Panc1 (cell line): ENCODE data around the gene SSR2. TPM values are rescaled to one million over a fixed set of nuclear protein-coding genes. Genes with fewer than 3 reads are reported as not detected.

Experiments
- ATAC-seq: fragments of 200-7000 bp; cut with Tn5 transposase; 2 replicates; pipeline ENCODE4 v1.9.1; 2020; ENCODE audit warnings: mild to moderate bottlenecking, moderate library complexity
- BruUV-seq: library from RNA; stranded (reverse); fragments of 400-500 nt; replicated peaks from 2 replicates; lab custom pipeline; 2021; lab: Mats Ljungman, UMichigan
- CTCF ChIA-PET: fragments of 300-600 bp; sonication (Branson Sonifier 250); formaldehyde crosslinking; loops from one replicate; lab custom pipeline; 2022; ENCODE audit warnings: antibody characterized with exemption; lab: Charles Lee
- POLR2A ChIA-PET: fragments of 300-600 bp; sonication (Branson Sonifier 250); formaldehyde crosslinking; loops from one replicate; lab custom pipeline; 2022; ENCODE audit warnings: antibody characterized with exemption; lab: Charles Lee
- DNase-seq: peaks from one replicate; pipeline ENCODE4 v3.0.0-alpha.2; 2010; ENCODE audit warnings: low read depth, low spot score
- H3K27ac ChIP-seq: 2 replicates; pipeline ENCODE4 v1.5.1; 2011; ENCODE audit warnings: mild to moderate bottlenecking, low read length, inconsistent platforms
- H3K27me3 ChIP-seq: fragments of 200-500 bp; sonication (Bioruptor generic); 2 replicates; pipeline ENCODE4 v1.6.0; 2014; ENCODE audit warnings: low read length, inconsistent platforms; ENCODE audit not compliant: control insufficient read depth, insufficient read depth
- H3K36me3 ChIP-seq: fragments of 200-500 bp; sonication (Bioruptor generic); 2 replicates; pipeline ENCODE4 v1.5.1; 2014; ENCODE audit warnings: inconsistent platforms, mild to moderate bottlenecking, low read length, moderate library complexity; ENCODE audit not compliant: control insufficient read depth, insufficient read depth
- H3K4me1 ChIP-seq: 2 replicates; pipeline ENCODE4 v1.5.1; 2011; ENCODE audit warnings: inconsistent platforms, mild to moderate bottlenecking, low read length, moderate library complexity; ENCODE audit not compliant: control insufficient read depth, insufficient read depth
- H3K4me3 ChIP-seq, 2 experiments: 2 replicates each; pipeline ENCODE4 v1.5.1; 2011 to 2012; ENCODE audit warnings: low read depth in 2 of 2, low read length in 2 of 2, mild to moderate bottlenecking in 2 of 2, inconsistent platforms in 1 of 2, moderate library complexity in 1 of 2
- H3K9me3 ChIP-seq: fragments of 200-500 bp; sonication (Bioruptor generic); 2 replicates; pipeline ENCODE4 v1.5.1; 2014; ENCODE audit warnings: low read depth, mild to moderate bottlenecking, inconsistent platforms, low read length, moderate library complexity; ENCODE audit not compliant: control insufficient read depth, insufficient read depth
- POLR2AphosphoS5 ChIP-seq: IDR thresholded peaks from 2 replicates; pipeline ENCODE4 v1.6.1; 2012; ENCODE audit warnings: mild to moderate bottlenecking, low read depth, low read length, moderate library complexity
- SIN3A ChIP-seq: IDR thresholded peaks from 2 replicates; pipeline ENCODE4 v1.6.1; 2012; ENCODE audit warnings: low read depth, mild to moderate bottlenecking, low read length, moderate library complexity, borderline replicate concordance; ENCODE audit not compliant: insufficient read depth
- TCF7L2 ChIP-seq: IDR thresholded peaks from 2 replicates; pipeline ENCODE4 v1.6.1; 2011; ENCODE audit warnings: mild to moderate bottlenecking, low read depth, low read length, inconsistent platforms
- in situ Hi-C: cut with HindIII; loops from 2 replicates; pipeline ENCODE4 v1.10.0; 2016; ENCODE audit warnings: low sequenced_read_pairs, low pct_unique_long_range_greater_than_20kb
- intact Hi-C: fragments of 100-400 bp; cut with micrococcal nuclease; formaldehyde crosslinking; loops from one replicate; pipeline ENCODE4 v1.10.0; 2022; ENCODE audit not compliant: unreplicated experiment
- total RNA-seq: library from RNA; stranded (reverse); gene quantifications from one replicate; pipeline ENCODE4 v1.2.1, GENCODE V29; 2021; ENCODE audit not compliant: unreplicated experiment
- TF ChIP-seq, protein P1 (sequence below), 2 experiments: IDR thresholded peaks; 2 replicates each; pipeline ENCODE4 v1.6.1; 2011 to 2012; ENCODE audit warnings: low read depth in 2 of 2, control low read depth in 1 of 2, low read length in 1 of 2, mild to moderate bottlenecking in 1 of 2, moderate library complexity in 1 of 2; ENCODE audit not compliant: insufficient read depth in 1 of 2
- TF ChIP-seq, protein P2 (sequence below): fragments of 450-650 bp; IDR thresholded peaks from 2 replicates; pipeline ENCODE4 v1.5.1; 2017; ENCODE audit warnings: mild to moderate bottlenecking

Gene SSR2
- total RNA-seq, 1 experiment from 2014 or later: 252 TPM

DNA sequence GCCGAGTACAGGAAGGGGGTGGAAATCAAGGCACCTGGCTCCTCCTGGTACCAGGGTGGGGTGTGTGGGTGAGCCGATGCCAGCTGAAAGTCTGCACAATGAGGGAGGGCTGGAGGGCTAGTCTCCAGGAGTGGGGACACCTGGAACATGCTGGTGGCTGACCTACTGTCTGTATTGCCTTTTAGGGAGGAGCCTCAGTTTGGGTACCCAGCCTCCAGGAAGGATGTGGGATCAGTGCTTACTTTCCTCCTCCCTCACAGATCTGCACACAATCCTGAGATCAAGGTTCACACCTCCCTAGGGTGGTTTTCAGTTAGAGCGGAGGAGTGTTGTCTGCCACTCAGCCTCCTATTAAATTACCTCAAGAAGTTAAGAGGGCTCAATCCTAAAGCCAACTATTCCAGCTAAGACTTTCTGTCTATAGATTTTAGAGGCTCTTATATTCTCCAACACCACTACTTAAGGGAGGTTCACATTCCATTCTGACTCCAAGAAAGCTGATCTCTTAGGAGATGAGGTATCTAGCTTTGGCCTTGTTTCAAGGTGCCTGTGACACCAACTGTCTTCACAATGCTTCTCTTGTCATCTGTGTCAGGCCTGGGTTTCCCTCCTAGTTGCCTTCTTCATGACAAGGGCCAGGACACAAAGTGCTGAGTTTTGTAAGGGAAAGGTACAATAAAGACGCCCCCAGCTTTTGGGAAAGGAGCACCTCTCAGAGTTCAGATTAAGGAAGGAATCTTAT, 15.7 kb downstream of the SSR2 start:
- POLR2A ChIA-PET: no interaction called here
- H3K4me3 ChIP-seq: no peak overlapping the region
- in situ Hi-C loops (no loop called here), intact Hi-C loops (no loop called here)
- H3K27ac ChIP-seq: no peak overlapping the region
- ATAC-seq (peak; percentile 14; the same call in 1 of the 2 replicates), DNase-seq (no peak)
- H3K36me3 ChIP-seq: no peaks in the 10 kb centered on the region
- peaks cover 25% of the 10 kb centered on the region for H3K4me1 ChIP-seq
- H3K27me3 ChIP-seq: no peaks in the 10 kb centered on the region
- no peaks in the 10 kb centered on the region for H3K9me3 ChIP-seq
- TF ChIP-seq, protein P1, sequence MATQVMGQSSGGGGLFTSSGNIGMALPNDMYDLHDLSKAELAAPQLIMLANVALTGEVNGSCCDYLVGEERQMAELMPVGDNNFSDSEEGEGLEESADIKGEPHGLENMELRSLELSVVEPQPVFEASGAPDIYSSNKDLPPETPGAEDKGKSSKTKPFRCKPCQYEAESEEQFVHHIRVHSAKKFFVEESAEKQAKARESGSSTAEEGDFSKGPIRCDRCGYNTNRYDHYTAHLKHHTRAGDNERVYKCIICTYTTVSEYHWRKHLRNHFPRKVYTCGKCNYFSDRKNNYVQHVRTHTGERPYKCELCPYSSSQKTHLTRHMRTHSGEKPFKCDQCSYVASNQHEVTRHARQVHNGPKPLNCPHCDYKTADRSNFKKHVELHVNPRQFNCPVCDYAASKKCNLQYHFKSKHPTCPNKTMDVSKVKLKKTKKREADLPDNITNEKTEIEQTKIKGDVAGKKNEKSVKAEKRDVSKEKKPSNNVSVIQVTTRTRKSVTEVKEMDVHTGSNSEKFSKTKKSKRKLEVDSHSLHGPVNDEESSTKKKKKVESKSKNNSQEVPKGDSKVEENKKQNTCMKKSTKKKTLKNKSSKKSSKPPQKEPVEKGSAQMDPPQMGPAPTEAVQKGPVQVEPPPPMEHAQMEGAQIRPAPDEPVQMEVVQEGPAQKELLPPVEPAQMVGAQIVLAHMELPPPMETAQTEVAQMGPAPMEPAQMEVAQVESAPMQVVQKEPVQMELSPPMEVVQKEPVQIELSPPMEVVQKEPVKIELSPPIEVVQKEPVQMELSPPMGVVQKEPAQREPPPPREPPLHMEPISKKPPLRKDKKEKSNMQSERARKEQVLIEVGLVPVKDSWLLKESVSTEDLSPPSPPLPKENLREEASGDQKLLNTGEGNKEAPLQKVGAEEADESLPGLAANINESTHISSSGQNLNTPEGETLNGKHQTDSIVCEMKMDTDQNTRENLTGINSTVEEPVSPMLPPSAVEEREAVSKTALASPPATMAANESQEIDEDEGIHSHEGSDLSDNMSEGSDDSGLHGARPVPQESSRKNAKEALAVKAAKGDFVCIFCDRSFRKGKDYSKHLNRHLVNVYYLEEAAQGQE (IDR thresholded peaks at IDR 0.05; ENCODE audit: insufficient read depth in 1 of 2, low read depth in 2 of 2, low read length in 1 of 2): no peak
- TF ChIP-seq POLR2AphosphoS5 (no peak), TCF7L2 (no peak), SIN3A (no peak)
- TF ChIP-seq, protein P2, sequence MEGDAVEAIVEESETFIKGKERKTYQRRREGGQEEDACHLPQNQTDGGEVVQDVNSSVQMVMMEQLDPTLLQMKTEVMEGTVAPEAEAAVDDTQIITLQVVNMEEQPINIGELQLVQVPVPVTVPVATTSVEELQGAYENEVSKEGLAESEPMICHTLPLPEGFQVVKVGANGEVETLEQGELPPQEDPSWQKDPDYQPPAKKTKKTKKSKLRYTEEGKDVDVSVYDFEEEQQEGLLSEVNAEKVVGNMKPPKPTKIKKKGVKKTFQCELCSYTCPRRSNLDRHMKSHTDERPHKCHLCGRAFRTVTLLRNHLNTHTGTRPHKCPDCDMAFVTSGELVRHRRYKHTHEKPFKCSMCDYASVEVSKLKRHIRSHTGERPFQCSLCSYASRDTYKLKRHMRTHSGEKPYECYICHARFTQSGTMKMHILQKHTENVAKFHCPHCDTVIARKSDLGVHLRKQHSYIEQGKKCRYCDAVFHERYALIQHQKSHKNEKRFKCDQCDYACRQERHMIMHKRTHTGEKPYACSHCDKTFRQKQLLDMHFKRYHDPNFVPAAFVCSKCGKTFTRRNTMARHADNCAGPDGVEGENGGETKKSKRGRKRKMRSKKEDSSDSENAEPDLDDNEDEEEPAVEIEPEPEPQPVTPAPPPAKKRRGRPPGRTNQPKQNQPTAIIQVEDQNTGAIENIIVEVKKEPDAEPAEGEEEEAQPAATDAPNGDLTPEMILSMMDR: no peak
- no TSS peak for BruUV-seq
- CTCF ChIA-PET: no interaction called here

DNA sequence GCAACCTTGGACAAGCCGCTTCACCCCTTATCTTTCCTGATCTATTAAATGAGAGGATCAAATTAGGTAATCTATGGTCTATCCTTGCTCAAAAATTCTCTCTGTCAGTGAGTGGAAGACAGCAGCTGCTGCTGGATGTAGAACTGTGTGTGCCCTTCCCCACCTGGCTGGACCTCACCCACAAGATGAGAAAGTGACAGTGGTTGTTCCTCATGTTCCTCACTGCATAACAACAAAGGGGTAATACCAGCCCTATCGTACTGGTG, 16.9 kb downstream of the SSR2 start:
- in situ Hi-C loops (no loop called here), intact Hi-C loops (no loop called here)
- DNase-seq: no peak
- CTCF ChIA-PET: no interaction called here
- Histone ChIP-seq H3K36me3 (no peaks in the 10 kb centered on the region), H3K4me3 (no peak overlapping the region), H3K27me3 (no peaks in the 10 kb centered on the region), H3K9me3 (no peaks in the 10 kb centered on the region), H3K4me1 (peaks cover 25% of the 10 kb centered on the region), H3K27ac (no peak overlapping the region)
- ATAC-seq: no peak
- POLR2A ChIA-PET: interaction anchor here (0.6 kb wide), 1 partner anchor 221 kb away, joined by 3 read pairs; no protein-coding TSS in a partner anchor
- no TSS peak for BruUV-seq
- TF ChIP-seq, protein P1 (IDR thresholded peaks at IDR 0.05; ENCODE audit: insufficient read depth in 1 of 2, low read depth in 2 of 2, low read length in 1 of 2): no peak
- TF ChIP-seq, protein P2: no peak
- TF ChIP-seq POLR2AphosphoS5: no peak
- no peak for TF ChIP-seq TCF7L2
- TF ChIP-seq SIN3A: no peak
